DND-41 (cell line): ENCODE measurements around the gene PLEKHD1.

ENCODE experiments used
- ATAC-seq: fragments of 200-7000 bp; cut with Tn5 transposase; 3 replicates; pipeline ENCODE4 v1.9.1; 2021; ENCODE audit warnings: low read depth; ENCODE audit not compliant: insufficient read depth
- DNase-seq: peaks from one replicate; pipeline ENCODE4 v3.0.0-alpha.2; 2020
- H2AFZ ChIP-seq: 2 replicates; pipeline ENCODE4 v1.6.0; 2012; ENCODE audit warnings: low read depth, low read length
- H3K27ac ChIP-seq: 2 replicates; pipeline ENCODE4 v1.5.1; 2012; ENCODE audit warnings: low read length, inconsistent platforms
- H3K27me3 ChIP-seq: fragments of 200-600 bp; sonication (generic); 2 replicates; pipeline ENCODE4 v1.6.0; 2012; ENCODE audit warnings: low read length, mild to moderate bottlenecking, inconsistent platforms; ENCODE audit not compliant: insufficient read depth, poor library complexity
- H3K36me3 ChIP-seq: 2 replicates; pipeline ENCODE4 v1.5.1; 2012; ENCODE audit warnings: low read length, inconsistent platforms; ENCODE audit not compliant: insufficient read depth
- H3K4me1 ChIP-seq: 2 replicates; pipeline ENCODE4 v1.5.1; 2012; ENCODE audit warnings: mild to moderate bottlenecking, low read length; ENCODE audit not compliant: insufficient read depth
- H3K4me2 ChIP-seq: 2 replicates; pipeline ENCODE4 v1.6.0; 2012; ENCODE audit warnings: mild to moderate bottlenecking, moderate library complexity, low read length, inconsistent platforms; ENCODE audit not compliant: insufficient read depth
- H3K4me3 ChIP-seq, 2 experiments: fragments of 200-600 bp in 1 of 2; shearing (Covaris generic) in 1 of 2; 2 replicates each; pipeline ENCODE4 v1.5.1; 2012 to 2016; ENCODE audit warnings: inconsistent platforms in 2 of 2, low read length in 2 of 2, mild to moderate bottlenecking in 2 of 2, low read depth in 1 of 2, moderate library complexity in 1 of 2
- H3K79me2 ChIP-seq: 2 replicates; pipeline ENCODE4 v1.6.0; 2012; ENCODE audit warnings: low read length, inconsistent platforms; ENCODE audit not compliant: insufficient read depth
- H3K9ac ChIP-seq: 2 replicates; pipeline ENCODE4 v1.6.0; 2012; ENCODE audit warnings: low read depth, mild to moderate bottlenecking, inconsistent platforms, low read length, moderate library complexity
- H3K9me3 ChIP-seq: 2 replicates; pipeline ENCODE4 v1.5.1; 2012; ENCODE audit warnings: low read length, moderate library complexity, mild to moderate bottlenecking, inconsistent platforms; ENCODE audit not compliant: insufficient read depth, severe bottlenecking
- H4K20me1 ChIP-seq: 2 replicates; pipeline ENCODE4 v1.6.0; 2012; ENCODE audit warnings: low read length; ENCODE audit not compliant: insufficient read depth
- EZH2 ChIP-seq: IDR thresholded peaks from 3 replicates; pipeline ENCODE4 v1.6.1; 2012; ENCODE audit warnings: borderline replicate concordance, low read depth, mild to moderate bottlenecking, moderate library complexity, low read length, inconsistent platforms; ENCODE audit not compliant: severe bottlenecking
- TF ChIP-seq, protein P1 (sequence below): IDR thresholded peaks from 2 replicates; pipeline ENCODE4 v1.5.1; 2012; ENCODE audit warnings: borderline replicate concordance, low read length, moderate library complexity, mild to moderate bottlenecking; ENCODE audit not compliant: poor library complexity, severe bottlenecking; ENCODE audit errors: extremely low read depth

The PLEKHD1 gene

GRCh38 chr14:69479696-69480095, 4.8 kb upstream of the PLEKHD1 start:
- no peaks in the 10 kb centered on the region for H3K36me3 ChIP-seq
- no peaks in the 10 kb centered on the region for H3K4me1 ChIP-seq
- DNase-seq (no peak), ATAC-seq (no peak)
- H3K9ac ChIP-seq, result no peak overlapping the region
- H3K27me3 ChIP-seq, result no peaks in the 10 kb centered on the region
- TF ChIP-seq, protein P1, sequence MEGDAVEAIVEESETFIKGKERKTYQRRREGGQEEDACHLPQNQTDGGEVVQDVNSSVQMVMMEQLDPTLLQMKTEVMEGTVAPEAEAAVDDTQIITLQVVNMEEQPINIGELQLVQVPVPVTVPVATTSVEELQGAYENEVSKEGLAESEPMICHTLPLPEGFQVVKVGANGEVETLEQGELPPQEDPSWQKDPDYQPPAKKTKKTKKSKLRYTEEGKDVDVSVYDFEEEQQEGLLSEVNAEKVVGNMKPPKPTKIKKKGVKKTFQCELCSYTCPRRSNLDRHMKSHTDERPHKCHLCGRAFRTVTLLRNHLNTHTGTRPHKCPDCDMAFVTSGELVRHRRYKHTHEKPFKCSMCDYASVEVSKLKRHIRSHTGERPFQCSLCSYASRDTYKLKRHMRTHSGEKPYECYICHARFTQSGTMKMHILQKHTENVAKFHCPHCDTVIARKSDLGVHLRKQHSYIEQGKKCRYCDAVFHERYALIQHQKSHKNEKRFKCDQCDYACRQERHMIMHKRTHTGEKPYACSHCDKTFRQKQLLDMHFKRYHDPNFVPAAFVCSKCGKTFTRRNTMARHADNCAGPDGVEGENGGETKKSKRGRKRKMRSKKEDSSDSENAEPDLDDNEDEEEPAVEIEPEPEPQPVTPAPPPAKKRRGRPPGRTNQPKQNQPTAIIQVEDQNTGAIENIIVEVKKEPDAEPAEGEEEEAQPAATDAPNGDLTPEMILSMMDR, result no peak
- TF ChIP-seq EZH2, result no peak
- H2AFZ ChIP-seq, result no peak overlapping the region
- H4K20me1 ChIP-seq, result no peaks in the 10 kb centered on the region
- H3K9me3 ChIP-seq, result no peaks in the 10 kb centered on the region
- H3K4me3 ChIP-seq, result no peak overlapping the region
- no peak overlapping the region for H3K4me2 ChIP-seq
- H3K79me2 ChIP-seq, result no peaks in the 10 kb centered on the region
- no peak overlapping the region for H3K27ac ChIP-seq

- Histone ChIP-seq H3K4me1 (no peaks in the 10 kb centered on the region), H3K27ac (no peak overlapping the region), H3K36me3 (no peaks in the 10 kb centered on the region), H3K9me3 (no peaks in the 10 kb centered on the region), H4K20me1 (no peaks in the 10 kb centered on the region), H3K27me3 (no peaks in the 10 kb centered on the region), H3K79me2 (no peaks in the 10 kb centered on the region), H3K4me3 (no peak overlapping the region), H3K4me2 (no peak overlapping the region), H3K9ac (no peak overlapping the region), H2AFZ (no peak overlapping the region)
- TF ChIP-seq EZH2, result no peak
- TF ChIP-seq, protein P1, result no peak
- DNase-seq (no peak), ATAC-seq (no peak)
These were observed 4.4 kb upstream of the PLEKHD1 start for GRCh38 chr14:69480136-69480535.

DNA sequence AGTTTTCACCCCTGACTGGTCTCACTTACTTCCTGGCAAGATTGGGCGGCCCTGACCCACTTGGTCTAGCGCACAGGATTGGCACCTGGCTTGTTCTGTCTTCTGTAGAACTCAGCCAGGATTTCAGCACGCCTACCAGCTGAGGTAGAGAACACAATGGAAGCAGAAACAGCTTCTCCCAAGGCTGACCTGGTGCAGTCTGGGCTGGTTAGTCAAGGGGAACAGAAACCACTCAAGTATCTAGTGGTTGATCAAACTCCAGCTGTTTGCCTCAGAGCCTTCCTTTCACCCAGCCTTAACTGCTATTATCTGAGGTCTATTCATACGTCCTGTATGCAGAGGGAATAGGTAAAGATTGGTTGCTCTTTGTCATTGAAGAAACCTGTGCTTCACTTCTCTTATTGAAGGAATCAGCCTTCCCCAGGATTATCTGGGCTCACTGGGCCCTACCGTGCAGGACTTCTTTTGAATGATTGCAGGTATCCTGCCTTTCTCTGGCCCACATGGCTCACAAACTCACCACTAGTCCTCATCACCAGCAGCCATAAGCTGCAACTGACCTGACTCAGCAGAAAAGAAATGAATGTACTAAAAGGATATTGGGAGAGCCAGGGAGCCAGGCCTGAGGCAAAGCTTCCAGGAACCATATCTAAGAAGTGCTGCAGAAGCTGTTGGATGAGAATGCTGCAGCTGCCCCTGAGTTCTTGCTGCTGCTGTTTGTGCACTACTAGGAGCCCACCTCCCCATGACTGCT, 2.5 kb upstream of the PLEKHD1 start:
- no peak overlapping the region for H2AFZ ChIP-seq
- H3K27me3 ChIP-seq, result no peaks in the 10 kb centered on the region
- H3K9me3 ChIP-seq, result no peaks in the 10 kb centered on the region
- H3K9ac ChIP-seq, result no peak overlapping the region
- no peak overlapping the region for H3K4me2 ChIP-seq
- peak; percentile 45; the same call in 1 of the 3 replicates for ATAC-seq
- H4K20me1 ChIP-seq, result no peaks in the 10 kb centered on the region
- no peaks in the 10 kb centered on the region for H3K79me2 ChIP-seq
- H3K36me3 ChIP-seq, result no peaks in the 10 kb centered on the region
- DNase-seq, result no peak
- no peaks in the 10 kb centered on the region for H3K4me1 ChIP-seq
- H3K27ac ChIP-seq, result no peak overlapping the region
- no peak for TF ChIP-seq EZH2
- TF ChIP-seq, protein P1, result no peak
- no peak overlapping the region for H3K4me3 ChIP-seq
